Activated CD8-positive, alpha-beta memory T cell treated with anti-CD3 and anti-CD28 coated beads, Interleukin-2, amount 50 U/mL, for 4 hours (primary cell): ENCODE measurements around the gene CCNY.

Experiments used
- DNase-seq: peaks from one replicate; pipeline ENCODE4 v3.0.0-alpha.2; 2020

CCNY gene

DNA sequence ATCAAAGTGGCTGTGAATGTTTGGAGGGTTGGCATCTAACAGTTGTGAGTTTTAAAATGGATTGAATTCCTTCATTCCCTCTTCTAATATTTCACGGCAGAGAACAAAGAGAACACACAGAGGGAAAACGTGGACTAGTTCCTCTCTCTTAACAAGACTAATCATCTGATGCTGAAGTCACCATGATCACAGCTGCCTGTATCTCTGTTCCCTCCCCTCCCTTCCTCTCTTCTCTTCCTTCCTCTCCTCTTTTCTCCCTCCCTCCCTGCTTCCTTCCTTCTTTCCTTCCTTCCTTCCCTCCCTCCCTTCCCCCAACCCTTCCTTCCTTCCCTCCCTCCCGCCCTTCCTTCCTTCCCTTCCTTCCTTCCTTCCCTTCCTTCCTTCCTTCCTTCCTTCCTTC lies 258.8 kb downstream of the CCNY start:
- no peak for DNase-seq

DNA sequence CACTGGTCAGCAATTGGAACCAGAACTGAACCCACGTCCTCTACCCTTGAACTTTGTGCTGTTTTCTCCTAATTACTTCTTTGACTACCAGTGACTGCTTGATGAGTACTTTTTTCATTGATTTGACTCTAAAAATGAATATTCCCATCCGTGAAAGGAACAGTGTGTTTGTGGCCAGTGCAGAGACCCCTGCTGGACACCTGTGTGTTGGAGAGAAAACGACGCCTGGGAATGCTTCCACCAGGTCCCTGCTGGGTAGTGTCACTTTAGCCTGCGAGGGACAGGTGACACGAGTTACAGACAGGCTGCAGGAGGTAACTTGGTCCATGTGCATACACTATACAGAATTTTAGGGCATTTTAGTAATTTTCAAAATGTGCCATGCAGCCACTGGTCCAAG lies 262.1 kb downstream of the CCNY start:
- DNase-seq: no peak

DNA sequence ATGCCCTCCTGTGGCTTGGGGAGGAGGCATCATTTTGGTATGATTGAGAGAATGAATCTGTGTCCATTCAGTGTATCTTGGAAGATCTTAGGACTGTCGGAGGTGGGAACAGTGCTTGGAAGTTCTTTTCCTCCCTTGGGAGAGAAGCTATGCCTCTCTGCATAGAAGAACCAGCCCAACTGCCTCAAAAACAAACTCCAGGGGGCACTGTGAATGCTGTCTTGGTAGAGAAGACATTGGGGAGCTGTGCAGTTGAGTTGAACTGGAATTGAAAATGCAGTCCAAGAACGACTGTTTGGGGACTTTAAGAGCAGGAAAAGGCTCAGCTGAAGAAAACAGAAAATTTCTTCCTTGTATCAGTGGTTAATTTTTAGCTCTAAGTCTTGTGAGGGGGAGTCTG lies 263.9 kb downstream of the CCNY start:
- DNase-seq: no peak

DNA sequence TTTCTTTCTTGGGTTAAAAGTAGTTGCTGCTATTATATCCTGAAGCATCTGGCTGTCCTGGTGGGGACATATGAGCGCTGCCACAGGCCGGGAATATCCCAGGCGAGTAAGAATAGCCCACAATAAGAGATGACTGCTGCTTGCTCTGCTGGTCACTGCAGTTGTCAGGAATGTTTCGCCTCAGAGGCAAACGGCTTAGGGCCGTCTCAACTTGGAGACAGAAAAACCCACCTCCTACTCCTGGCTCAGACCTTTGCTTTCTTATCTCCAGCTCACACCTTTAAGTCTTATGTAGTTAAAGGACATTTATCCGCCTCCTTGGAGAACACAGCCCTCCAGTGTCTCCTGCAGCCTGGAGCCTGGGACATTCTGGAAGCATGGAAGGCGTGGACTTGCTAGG lies 268.9 kb downstream of the CCNY start, which contains the start of gene GJD4:
Gene GJD4, plus strand, starts transcription at position 151 of the 400 bp plus-strand sequence. Its CDS starts 227 bp downstream, at position 378.
- no peak for DNase-seq

DNA sequence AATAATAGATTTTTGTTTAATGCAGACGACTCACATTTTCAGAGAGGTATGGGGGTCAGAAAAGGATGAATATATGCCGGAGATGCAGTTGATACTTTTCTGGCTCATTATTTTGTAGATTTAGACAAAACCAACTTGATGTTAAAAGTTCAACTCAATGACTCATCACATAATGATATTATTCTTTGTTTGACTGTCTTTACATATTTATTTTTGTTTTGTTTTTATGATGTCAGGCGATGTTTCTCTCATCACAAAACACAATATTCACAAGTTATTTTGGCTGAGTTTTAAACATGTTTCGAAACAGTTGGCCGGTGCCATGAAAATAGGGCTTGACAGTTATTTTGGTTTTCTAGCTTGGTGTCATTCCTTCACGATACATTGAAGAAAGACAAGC lies 270.1 kb downstream of the CCNY start:
- no peak for DNase-seq

DNA sequence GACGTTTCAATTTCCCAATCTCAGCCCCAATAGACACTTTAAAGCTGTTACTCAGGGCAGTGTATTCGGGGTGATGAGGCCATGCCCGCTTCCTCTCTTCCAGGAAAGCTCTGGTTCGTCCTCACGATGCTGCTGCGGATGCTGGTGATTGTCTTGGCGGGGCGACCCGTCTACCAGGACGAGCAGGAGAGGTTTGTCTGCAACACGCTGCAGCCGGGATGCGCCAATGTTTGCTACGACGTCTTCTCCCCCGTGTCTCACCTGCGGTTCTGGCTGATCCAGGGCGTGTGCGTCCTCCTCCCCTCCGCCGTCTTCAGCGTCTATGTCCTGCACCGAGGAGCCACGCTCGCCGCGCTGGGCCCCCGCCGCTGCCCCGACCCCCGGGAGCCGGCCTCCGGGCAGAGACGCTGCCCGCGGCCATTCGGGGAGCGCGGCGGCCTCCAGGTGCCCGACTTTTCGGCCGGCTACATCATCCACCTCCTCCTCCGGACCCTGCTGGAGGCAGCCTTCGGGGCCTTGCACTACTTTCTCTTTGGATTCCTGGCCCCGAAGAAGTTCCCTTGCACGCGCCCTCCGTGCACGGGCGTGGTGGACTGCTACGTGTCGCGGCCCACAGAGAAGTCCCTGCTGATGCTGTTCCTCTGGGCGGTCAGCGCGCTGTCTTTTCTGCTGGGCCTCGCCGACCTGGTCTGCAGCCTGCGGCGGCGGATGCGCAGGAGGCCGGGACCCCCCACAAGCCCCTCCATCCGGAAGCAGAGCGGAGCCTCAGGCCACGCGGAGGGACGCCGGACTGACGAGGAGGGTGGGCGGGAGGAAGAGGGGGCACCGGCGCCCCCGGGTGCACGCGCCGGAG lies 271.4 kb downstream of the CCNY start:
- no peak for DNase-seq

DNA sequence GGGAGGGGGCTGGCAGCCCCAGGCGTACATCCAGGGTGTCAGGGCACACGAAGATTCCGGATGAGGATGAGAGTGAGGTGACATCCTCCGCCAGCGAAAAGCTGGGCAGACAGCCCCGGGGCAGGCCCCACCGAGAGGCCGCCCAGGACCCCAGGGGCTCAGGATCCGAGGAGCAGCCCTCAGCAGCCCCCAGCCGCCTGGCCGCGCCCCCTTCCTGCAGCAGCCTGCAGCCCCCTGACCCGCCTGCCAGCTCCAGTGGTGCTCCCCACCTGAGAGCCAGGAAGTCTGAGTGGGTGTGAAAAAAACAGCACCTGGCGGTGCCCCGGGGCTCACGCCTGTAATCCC lies 272.0 kb downstream of the CCNY start:
- DNase-seq: no peak

DNA sequence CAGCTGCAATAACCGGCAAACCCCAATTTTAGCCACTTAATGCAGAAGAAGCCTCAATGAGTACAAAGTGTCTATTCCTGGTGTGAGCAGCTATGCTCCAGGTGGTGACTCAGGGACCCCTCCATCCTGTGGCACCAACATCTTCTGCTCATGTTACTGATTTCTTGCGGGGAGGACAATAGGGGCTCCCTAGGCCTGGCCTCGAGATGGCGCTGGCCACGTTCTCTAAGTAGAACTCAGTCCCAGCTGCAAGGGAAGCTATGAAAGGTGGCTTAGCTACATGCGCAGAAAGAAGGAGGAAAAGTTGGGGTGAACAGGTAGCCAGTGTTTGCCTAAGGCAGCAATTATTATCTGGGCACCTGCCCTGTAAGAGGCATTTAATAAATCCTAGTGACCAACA lies 275.4 kb downstream of the CCNY start:
- DNase-seq: no peak

DNA sequence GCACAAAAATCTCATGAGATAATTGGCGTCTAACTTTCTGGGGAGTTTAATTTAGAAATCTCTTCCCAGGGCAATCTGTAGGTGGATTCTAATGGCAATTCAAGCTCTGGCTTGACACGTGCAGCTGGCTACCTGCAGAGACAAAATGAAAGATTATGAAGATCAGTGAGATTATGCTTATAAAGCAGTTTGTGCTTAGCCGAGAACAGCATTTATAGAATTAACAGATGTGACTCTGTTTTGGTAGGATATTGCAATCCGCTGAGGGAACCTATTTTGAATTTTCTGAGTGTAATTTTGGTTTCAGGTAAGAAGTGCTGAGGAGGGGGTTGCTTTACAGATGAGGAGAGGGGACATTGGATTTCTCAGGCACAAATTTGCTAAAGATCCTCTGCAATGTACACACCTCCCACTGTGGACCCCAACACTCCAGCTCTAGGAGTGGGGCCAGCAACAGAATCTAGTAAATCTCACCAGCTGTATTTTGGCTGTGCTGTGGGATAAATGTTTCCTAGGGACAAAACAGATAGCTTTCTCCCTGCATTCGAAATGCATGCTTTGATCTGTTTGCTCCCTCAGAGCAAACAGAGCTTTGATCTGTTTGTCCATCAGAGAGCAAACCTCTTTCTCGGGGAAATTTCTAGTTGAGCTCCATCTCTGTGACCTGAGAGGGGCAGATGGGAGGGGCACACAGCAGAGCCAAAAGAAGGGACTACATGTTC lies 276.2 kb downstream of the CCNY start:
- no peak for DNase-seq

DNA sequence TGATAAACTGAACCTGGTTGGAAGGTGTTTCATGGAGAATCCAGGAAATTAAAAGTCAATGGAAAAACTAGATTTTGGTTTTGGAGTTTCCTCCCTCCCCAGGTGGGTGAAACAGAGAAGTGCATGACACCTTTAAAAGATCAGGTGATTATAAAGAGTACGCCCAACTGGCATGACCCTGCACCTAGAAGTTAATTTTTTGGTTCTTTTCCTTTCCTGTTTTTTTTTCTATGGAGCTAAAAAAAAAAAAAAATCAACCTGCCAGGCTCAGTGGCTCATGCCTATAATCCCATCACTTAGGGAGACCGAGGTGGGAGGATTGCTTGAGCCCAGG lies 276.8 kb downstream of the CCNY start:
- DNase-seq: no peak

DNA sequence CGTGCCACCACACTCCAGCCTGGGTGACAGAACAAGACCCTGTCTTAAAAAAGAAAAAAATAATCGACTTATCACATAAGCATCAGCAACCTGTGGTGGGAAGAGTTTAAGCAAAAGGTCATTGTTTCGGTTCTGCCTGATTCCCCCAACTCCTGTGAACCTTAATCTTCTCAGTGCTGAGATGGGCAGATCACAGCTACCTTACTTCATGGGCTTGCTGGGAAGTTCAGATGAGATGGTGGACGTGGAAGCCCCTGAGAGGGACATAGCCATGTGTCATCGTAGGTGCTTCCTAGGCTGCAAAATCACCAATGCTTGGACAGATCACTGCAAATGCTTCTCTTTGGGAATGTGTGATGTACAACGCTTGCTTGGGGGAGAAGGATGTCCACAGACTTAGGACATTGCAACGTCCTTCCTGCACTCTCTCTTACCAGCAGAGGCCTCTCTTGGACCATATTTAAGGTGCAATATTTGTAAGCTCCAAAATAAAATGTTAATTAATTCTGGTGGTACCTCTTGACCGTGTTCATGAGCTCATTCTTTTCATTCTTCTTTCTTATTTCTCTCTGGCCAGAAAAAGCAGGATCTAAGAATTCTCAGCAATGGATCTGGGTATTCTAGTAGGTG lies 277.4 kb downstream of the CCNY start:
- DNase-seq: no peak

DNA sequence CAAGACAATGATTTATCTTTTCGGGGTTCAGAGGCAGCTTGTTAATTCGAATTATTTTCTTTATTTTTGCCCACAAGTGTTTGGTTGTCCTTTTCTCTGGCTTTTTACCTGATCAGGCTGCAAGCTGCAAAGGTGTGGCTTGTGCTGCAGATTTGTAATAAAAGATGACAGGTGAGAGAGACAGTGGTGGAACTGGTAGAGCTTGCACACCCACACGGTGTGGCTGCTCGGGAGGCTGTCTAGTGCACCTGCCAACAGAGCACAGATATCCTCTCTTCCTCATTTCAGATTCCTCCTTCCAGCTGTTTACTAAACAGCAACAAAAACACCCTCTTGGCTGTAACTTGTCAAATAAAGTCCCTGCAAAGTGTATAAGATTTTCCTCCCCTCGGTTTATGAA lies 278.0 kb downstream of the CCNY start:
- no peak for DNase-seq
